ENCODE data around the gene GABRR2.
"Not testable (repeated sequence)": the region's sequence is repeated elsewhere in the genome, so short reads cannot be mapped to it uniquely, and the experiment has no call there.

DNA sequence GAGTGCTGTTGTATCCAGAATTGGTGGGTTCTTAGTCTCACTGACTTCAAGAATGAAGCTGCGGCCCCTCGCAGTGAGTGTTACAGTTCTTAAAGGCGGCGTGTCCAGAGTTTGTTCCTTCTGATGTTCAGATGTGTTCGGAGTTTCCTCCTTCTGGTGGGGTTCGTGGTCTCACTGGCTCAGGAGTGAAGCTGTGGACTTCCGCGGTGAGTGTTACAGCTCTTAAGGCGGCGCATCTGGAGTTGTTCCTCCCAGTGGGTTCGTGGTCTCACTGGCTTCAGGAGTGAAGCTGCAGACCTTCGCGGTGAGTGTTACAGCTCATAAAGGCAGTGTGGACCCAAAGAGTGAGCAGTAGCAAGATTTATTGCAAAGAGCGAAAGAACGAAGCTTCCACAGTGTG is 81.5 kb downstream of the GABRR2 start:
- TF ChIP-seq POLR2A, POLR2AphosphoS5 (IDR thresholded peaks at IDR 0.05): not testable (repeated sequence)
- TF ChIP-seq, protein P1, sequence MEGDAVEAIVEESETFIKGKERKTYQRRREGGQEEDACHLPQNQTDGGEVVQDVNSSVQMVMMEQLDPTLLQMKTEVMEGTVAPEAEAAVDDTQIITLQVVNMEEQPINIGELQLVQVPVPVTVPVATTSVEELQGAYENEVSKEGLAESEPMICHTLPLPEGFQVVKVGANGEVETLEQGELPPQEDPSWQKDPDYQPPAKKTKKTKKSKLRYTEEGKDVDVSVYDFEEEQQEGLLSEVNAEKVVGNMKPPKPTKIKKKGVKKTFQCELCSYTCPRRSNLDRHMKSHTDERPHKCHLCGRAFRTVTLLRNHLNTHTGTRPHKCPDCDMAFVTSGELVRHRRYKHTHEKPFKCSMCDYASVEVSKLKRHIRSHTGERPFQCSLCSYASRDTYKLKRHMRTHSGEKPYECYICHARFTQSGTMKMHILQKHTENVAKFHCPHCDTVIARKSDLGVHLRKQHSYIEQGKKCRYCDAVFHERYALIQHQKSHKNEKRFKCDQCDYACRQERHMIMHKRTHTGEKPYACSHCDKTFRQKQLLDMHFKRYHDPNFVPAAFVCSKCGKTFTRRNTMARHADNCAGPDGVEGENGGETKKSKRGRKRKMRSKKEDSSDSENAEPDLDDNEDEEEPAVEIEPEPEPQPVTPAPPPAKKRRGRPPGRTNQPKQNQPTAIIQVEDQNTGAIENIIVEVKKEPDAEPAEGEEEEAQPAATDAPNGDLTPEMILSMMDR (IDR thresholded peaks at IDR 0.05) = not testable (repeated sequence)
